H1 (cell line): ENCODE data around the gene BPIFB6.

Source experiments
- CTCF ChIP-seq, 3 experiments: IDR thresholded peaks; 1 replicate in 2 of 3; 2 replicates in 1 of 3; pipeline versions ENCODE4 v1.5.1 to v1.6.1; 2011; ENCODE audit warnings: low read length in 3 of 3, mild to moderate bottlenecking in 3 of 3, inconsistent platforms in 2 of 3, low read depth in 1 of 3, moderate library complexity in 1 of 3; ENCODE audit not compliant: insufficient read depth in 1 of 3; ENCODE audit errors: control extremely low read depth in 1 of 3
- EZH2 ChIP-seq: fragments of 200-600 bp; sonication (generic); IDR thresholded peaks from 2 replicates; pipeline ENCODE4 v1.7.1; 2012; ENCODE audit warnings: low read depth, mild to moderate bottlenecking, moderate library complexity, low read length, inconsistent platforms; ENCODE audit not compliant: severe bottlenecking
- KDM1A ChIP-seq: fragments of 200-600, 300-600 bp; sonication (generic); IDR thresholded peaks from 2 replicates; pipeline ENCODE4 v1.7.1; 2016; ENCODE audit warnings: mild to moderate bottlenecking, low read length, borderline replicate concordance
- RFX5 ChIP-seq: IDR thresholded peaks from 2 replicates; pipeline ENCODE4 v1.6.1; 2011; ENCODE audit warnings: low read depth, low read length, improper control_type of control experiment, borderline replicate concordance
- SP1 ChIP-seq: IDR thresholded peaks from 2 replicates; pipeline ENCODE4 v1.6.1; 2011; ENCODE audit warnings: low read depth, low read length

- no peak for TF ChIP-seq KDM1A
- no peak for TF ChIP-seq SP1
- TF ChIP-seq RFX5 = no peak
- TF ChIP-seq EZH2 = no peak
- TF ChIP-seq CTCF (IDR thresholded peaks at IDR 0.05; ENCODE audit: control extremely low read depth in 1 of 3, insufficient read depth in 1 of 3, low read depth in 1 of 3, low read length in 3 of 3) = no peak
Measured at GRCh38 chr20:32991383-32991782, 40.1 kb upstream of the BPIFB6 start.
